C4-2B (cell line): ENCODE results near the gene MALAT1.

Experiments
- H3K27ac ChIP-seq: fragments of 450-650 bp; 2 replicates; pipeline ENCODE4 v1.5.1; 2017
- CTCF ChIP-seq: fragments of 450-650 bp; conservative IDR thresholded peaks from 2 replicates; pipeline ENCODE4 v1.5.1; 2017; ENCODE audit warnings: mild to moderate bottlenecking
- ZFX ChIP-seq: fragments of 450-650 bp; IDR thresholded peaks from 2 replicates; pipeline ENCODE4 v1.6.1; 2017

The MALAT1 gene

GRCh38 chr11:65525546-65526480 is 27.0 kb downstream of the MALAT1 start:
- peak overlapping the region; percentile 98 for H3K27ac ChIP-seq
- TF ChIP-seq CTCF (no peak), ZFX (0 out of 2 replicates have a peak, but pooled peaks have one; percentile 58)

GRCh38 chr11:65526744-65527143 is 27.9 kb downstream of the MALAT1 start:
- no peak for TF ChIP-seq CTCF
- no peak for TF ChIP-seq ZFX
- H3K27ac ChIP-seq: peak overlapping the region; percentile 98; the same call in 1 of the 2 replicates

- no peak for TF ChIP-seq CTCF
- no peak for TF ChIP-seq ZFX
- no peak overlapping the region for H3K27ac ChIP-seq
Observed at GRCh38 chr11:65528819-65529350, 30.0 kb downstream of the MALAT1 start.

GRCh38 chr11:65529475-65530156 is 30.8 kb downstream of the MALAT1 start:
- H3K27ac ChIP-seq: no peak overlapping the region
- TF ChIP-seq ZFX (no peak), CTCF (no peak)

GRCh38 chr11:65530157-65530496 is 31.3 kb downstream of the MALAT1 start:
- no peak; the same call in 1 of the 2 replicates for TF ChIP-seq CTCF
- TF ChIP-seq ZFX: no peak
- no peak overlapping the region for H3K27ac ChIP-seq

- TF ChIP-seq ZFX: no peak
- TF ChIP-seq CTCF: no peak
- H3K27ac ChIP-seq: no peak overlapping the region
Observed at GRCh38 chr11:65532388-65533064, 33.7 kb downstream of the MALAT1 start.
